Measurements from ENCODE around the gene SCP2. TPM values are rescaled to one million over a fixed set of nuclear protein-coding genes. Genes with fewer than 3 reads are reported as not detected.
A peak's percentile ranks its signal among the peaks of the same experiment; 100 is the strongest.

SCP2 gene
- polyA plus RNA-seq, 2 donors: 112 to 158 TPM

GRCh38 chr1:52915855-52916220 lies 11.2 kb upstream of the SCP2 start:
- Histone ChIP-seq H3K4me1 (ENCODE audit: control insufficient read depth in 2 of 2, insufficient read depth in 2 of 2, low read length in 1 of 2) (peaks cover 2 to 19% of the 10 kb centered on the region in 2 donors), H3K9me3 (ENCODE audit: control insufficient read depth in 2 of 2, insufficient read depth in 1 of 2, low read depth in 1 of 2, low read length in 1 of 2) (no peaks in the 10 kb centered on the region), H3K4me3 (ENCODE audit: low read depth in 1 of 2, low read length in 2 of 2) (no peak overlapping the region), H3K36me3 (ENCODE audit: control insufficient read depth in 2 of 2, insufficient read depth in 2 of 2, low read length in 1 of 2) (peaks cover 0 to 8% of the 10 kb centered on the region in 2 donors), H3K27ac (ENCODE audit: low read depth in 2 of 2, low read length in 1 of 2) (no peak overlapping the region), H3K27me3 (ENCODE audit: control insufficient read depth in 1 of 2, insufficient read depth in 2 of 2, low read length in 2 of 2) (no peaks in the 10 kb centered on the region)
- WGBS, 2 donors: 81 to 89% methylated on average over 7 of the region's 7 CpGs

- Histone ChIP-seq H3K4me3 (ENCODE audit: low read depth in 1 of 2, low read length in 2 of 2) (no peak overlapping the region), H3K27me3 (ENCODE audit: control insufficient read depth in 1 of 2, insufficient read depth in 2 of 2, low read length in 2 of 2) (no peaks in the 10 kb centered on the region), H3K36me3 (ENCODE audit: control insufficient read depth in 2 of 2, insufficient read depth in 2 of 2, low read length in 1 of 2) (peaks cover 0 to 6% of the 10 kb centered on the region in 2 donors), H3K9me3 (ENCODE audit: control insufficient read depth in 2 of 2, insufficient read depth in 1 of 2, low read depth in 1 of 2, low read length in 1 of 2) (no peaks in the 10 kb centered on the region), H3K27ac (ENCODE audit: low read depth in 2 of 2, low read length in 1 of 2) (no peak overlapping the region), H3K4me1 (ENCODE audit: control insufficient read depth in 2 of 2, insufficient read depth in 2 of 2, low read length in 1 of 2) (peaks cover 2 to 19% of the 10 kb centered on the region in 2 donors)
- WGBS, 2 donors: 83 to 87% methylated on average over 10 of the region's 10 CpGs
Observed at GRCh38 chr1:52916241-52916975, 10.7 kb upstream of the SCP2 start.

- Histone ChIP-seq H3K4me3 (ENCODE audit: low read depth in 1 of 2, low read length in 2 of 2) (no peak overlapping the region), H3K9me3 (ENCODE audit: control insufficient read depth in 2 of 2, insufficient read depth in 1 of 2, low read depth in 1 of 2, low read length in 1 of 2) (no peaks in the 10 kb centered on the region), H3K36me3 (ENCODE audit: control insufficient read depth in 2 of 2, insufficient read depth in 2 of 2, low read length in 1 of 2) (peaks cover 0 to 2% of the 10 kb centered on the region in 2 donors), H3K4me1 (ENCODE audit: control insufficient read depth in 2 of 2, insufficient read depth in 2 of 2, low read length in 1 of 2) (peaks cover 2 to 19% of the 10 kb centered on the region in 2 donors), H3K27ac (ENCODE audit: low read depth in 2 of 2, low read length in 1 of 2) (peak overlapping the region in 1 of 2 donors; percentile 47), H3K27me3 (ENCODE audit: control insufficient read depth in 1 of 2, insufficient read depth in 2 of 2, low read length in 2 of 2) (no peaks in the 10 kb centered on the region)
- 59 to 75% methylated on average over 7 of the region's 7 CpGs for WGBS, 2 donors
Observed at GRCh38 chr1:52917156-52917555, 9.9 kb upstream of the SCP2 start.

- Histone ChIP-seq H3K27ac (ENCODE audit: low read depth in 2 of 2, low read length in 1 of 2) (peak overlapping the region in 1 of 2 donors; percentile 47), H3K4me1 (ENCODE audit: control insufficient read depth in 2 of 2, insufficient read depth in 2 of 2, low read length in 1 of 2) (peaks cover 2 to 19% of the 10 kb centered on the region in 2 donors), H3K27me3 (ENCODE audit: control insufficient read depth in 1 of 2, insufficient read depth in 2 of 2, low read length in 2 of 2) (no peaks in the 10 kb centered on the region), H3K4me3 (ENCODE audit: low read depth in 1 of 2, low read length in 2 of 2) (no peak overlapping the region), H3K36me3 (ENCODE audit: control insufficient read depth in 2 of 2, insufficient read depth in 2 of 2, low read length in 1 of 2) (peaks cover 0 to 2% of the 10 kb centered on the region in 2 donors), H3K9me3 (ENCODE audit: control insufficient read depth in 2 of 2, insufficient read depth in 1 of 2, low read depth in 1 of 2, low read length in 1 of 2) (no peaks in the 10 kb centered on the region)
- WGBS, 2 donors: 83 to 91% methylated on average over 1 of the region's 1 CpG
Observed at GRCh38 chr1:52917581-52917980, 9.5 kb upstream of the SCP2 start.

GRCh38 chr1:52918201-52918600 lies 8.9 kb upstream of the SCP2 start:
- no peak overlapping the region for H3K4me3 ChIP-seq (ENCODE audit: low read depth in 1 of 2, low read length in 2 of 2)
- 63 to 68% methylated on average over 6 of the region's 6 CpGs for WGBS, 2 donors
- H3K27ac ChIP-seq (ENCODE audit: low read depth in 2 of 2, low read length in 1 of 2): no peak overlapping the region
- peaks cover 0 to 2% of the 10 kb centered on the region in 2 donors for H3K36me3 ChIP-seq (ENCODE audit: control insufficient read depth in 2 of 2, insufficient read depth in 2 of 2, low read length in 1 of 2)
- H3K27me3 ChIP-seq (ENCODE audit: control insufficient read depth in 1 of 2, insufficient read depth in 2 of 2, low read length in 2 of 2): no peaks in the 10 kb centered on the region
- no peaks in the 10 kb centered on the region for H3K9me3 ChIP-seq (ENCODE audit: control insufficient read depth in 2 of 2, insufficient read depth in 1 of 2, low read depth in 1 of 2, low read length in 1 of 2)
- H3K4me1 ChIP-seq (ENCODE audit: control insufficient read depth in 2 of 2, insufficient read depth in 2 of 2, low read length in 1 of 2): peaks cover 2 to 19% of the 10 kb centered on the region in 2 donors

- Histone ChIP-seq H3K36me3 (ENCODE audit: control insufficient read depth in 2 of 2, insufficient read depth in 2 of 2, low read length in 1 of 2) (no peaks in the 10 kb centered on the region), H3K27me3 (ENCODE audit: control insufficient read depth in 1 of 2, insufficient read depth in 2 of 2, low read length in 2 of 2) (no peaks in the 10 kb centered on the region), H3K27ac (ENCODE audit: low read depth in 2 of 2, low read length in 1 of 2) (peak overlapping the region; percentile 45 to 82), H3K9me3 (ENCODE audit: control insufficient read depth in 2 of 2, insufficient read depth in 1 of 2, low read depth in 1 of 2, low read length in 1 of 2) (no peaks in the 10 kb centered on the region), H3K4me1 (ENCODE audit: control insufficient read depth in 2 of 2, insufficient read depth in 2 of 2, low read length in 1 of 2) (peaks cover 2 to 16% of the 10 kb centered on the region in 2 donors), H3K4me3 (ENCODE audit: low read depth in 1 of 2, low read length in 2 of 2) (no peak overlapping the region)
- WGBS, 2 donors: 82 to 88% methylated on average over 7 of the region's 7 CpGs
Observed at GRCh38 chr1:52919051-52919722, 7.9 kb upstream of the SCP2 start.

- H3K4me3 ChIP-seq (ENCODE audit: low read depth in 1 of 2, low read length in 2 of 2): peak overlapping the region in 1 of 2 donors; percentile 66
- WGBS, 2 donors: 86 to 90% methylated on average over 10 of the region's 10 CpGs
- peaks cover 2 to 14% of the 10 kb centered on the region in 2 donors for H3K4me1 ChIP-seq (ENCODE audit: control insufficient read depth in 2 of 2, insufficient read depth in 2 of 2, low read length in 1 of 2)
- no peaks in the 10 kb centered on the region for H3K36me3 ChIP-seq (ENCODE audit: control insufficient read depth in 2 of 2, insufficient read depth in 2 of 2, low read length in 1 of 2)
- peak overlapping the region; percentile 45 to 82 for H3K27ac ChIP-seq (ENCODE audit: low read depth in 2 of 2, low read length in 1 of 2)
- H3K27me3 ChIP-seq (ENCODE audit: control insufficient read depth in 1 of 2, insufficient read depth in 2 of 2, low read length in 2 of 2): no peaks in the 10 kb centered on the region
- H3K9me3 ChIP-seq (ENCODE audit: control insufficient read depth in 2 of 2, insufficient read depth in 1 of 2, low read depth in 1 of 2, low read length in 1 of 2): no peaks in the 10 kb centered on the region
Observed at GRCh38 chr1:52919723-52920483, 7.2 kb upstream of the SCP2 start.

GRCh38 chr1:52920791-52921291 lies 6.2 kb upstream of the SCP2 start:
- Histone ChIP-seq H3K36me3 (ENCODE audit: control insufficient read depth in 2 of 2, insufficient read depth in 2 of 2, low read length in 1 of 2) (no peaks in the 10 kb centered on the region), H3K4me3 (ENCODE audit: low read depth in 1 of 2, low read length in 2 of 2) (peak overlapping the region; percentile 66 to 87), H3K9me3 (ENCODE audit: control insufficient read depth in 2 of 2, insufficient read depth in 1 of 2, low read depth in 1 of 2, low read length in 1 of 2) (no peaks in the 10 kb centered on the region), H3K4me1 (ENCODE audit: control insufficient read depth in 2 of 2, insufficient read depth in 2 of 2, low read length in 1 of 2) (peaks cover 2 to 13% of the 10 kb centered on the region in 2 donors), H3K27ac (ENCODE audit: low read depth in 2 of 2, low read length in 1 of 2) (peak overlapping the region; percentile 91 to 94), H3K27me3 (ENCODE audit: control insufficient read depth in 1 of 2, insufficient read depth in 2 of 2, low read length in 2 of 2) (no peaks in the 10 kb centered on the region)
- 13 to 18% methylated on average over 33 to 35 of the region's 35 CpGs for WGBS, 2 donors

GRCh38 chr1:52925571-52926005 lies 1.5 kb upstream of the SCP2 start:
- H3K4me1 ChIP-seq (ENCODE audit: control insufficient read depth in 2 of 2, insufficient read depth in 2 of 2, low read length in 1 of 2): peaks cover 0 to 5% of the 10 kb centered on the region in 2 donors
- no peak overlapping the region for H3K4me3 ChIP-seq (ENCODE audit: low read depth in 1 of 2, low read length in 2 of 2)
- no peaks in the 10 kb centered on the region for H3K36me3 ChIP-seq (ENCODE audit: control insufficient read depth in 2 of 2, insufficient read depth in 2 of 2, low read length in 1 of 2)
- 43 to 55% methylated on average over 5 of the region's 5 CpGs for WGBS, 2 donors
- no peaks in the 10 kb centered on the region for H3K27me3 ChIP-seq (ENCODE audit: control insufficient read depth in 1 of 2, insufficient read depth in 2 of 2, low read length in 2 of 2)
- H3K9me3 ChIP-seq (ENCODE audit: control insufficient read depth in 2 of 2, insufficient read depth in 1 of 2, low read depth in 1 of 2, low read length in 1 of 2): no peaks in the 10 kb centered on the region
- no peak overlapping the region for H3K27ac ChIP-seq (ENCODE audit: low read depth in 2 of 2, low read length in 1 of 2)

Data from esophagus (tissue), 2 donors.